Right cardiac atrium (tissue), 5 donors: ENCODE results near the gene SYT15. TPM values are rescaled to one million over a fixed set of nuclear protein-coding genes. Genes with fewer than 3 reads are reported as not detected.
"Not testable (repeated sequence)": the region's sequence is repeated elsewhere in the genome, so short reads cannot be mapped to it uniquely, and the experiment has no call there.

Source experiments
- ATAC-seq, 2 donors: fragments of 200-7000 bp; cut with Tn5 transposase; one replicate each; pipeline versions ENCODE4 v1.8.0 to v1.9.1; 2020; ENCODE audit warnings: moderate library complexity in 2 of 2, mild to moderate bottlenecking in 1 of 2
- DNase-seq, 3 donors: peaks; one replicate each; pipeline ENCODE4 v3.0.0-alpha.2; 2020
- H3K27ac ChIP-seq: one replicate; pipeline ENCODE4 v1.5.1; 2013; ENCODE audit warnings: mild to moderate bottlenecking, low read length, control low read depth, moderate library complexity
- H3K27me3 ChIP-seq: one replicate; pipeline ENCODE4 v1.6.1; 2013; ENCODE audit not compliant: control insufficient read depth, insufficient read depth
- H3K4me1 ChIP-seq: one replicate; pipeline ENCODE4 v1.6.1; 2013; ENCODE audit warnings: low read length; ENCODE audit not compliant: control insufficient read depth, insufficient read depth
- H3K4me3 ChIP-seq: one replicate; pipeline ENCODE4 v1.5.1; 2013; ENCODE audit warnings: low read length, control low read depth
- H3K9me3 ChIP-seq: one replicate; pipeline ENCODE4 v1.6.1; 2013; ENCODE audit warnings: low read length; ENCODE audit not compliant: control insufficient read depth
- intact Hi-C, 4 donors: fragments of 100-400 bp; cut with DNase I; formaldehyde crosslinking; loops; one replicate each; pipeline versions ENCODE4 v1.11.0 to v1.14.0; 2022 to 2023
- polyA plus RNA-seq: library from polyadenylated mRNA; stranded (reverse); fragments of 200-250 nt; gene quantifications from one replicate; pipeline ENCODE4 v1.2.3, GENCODE V29; 2013
- total RNA-seq, 4 donors: library from RNA; stranded (reverse); fragmentation: NEBNext Ultra II Directional; extraction: Animal tissue kit (Norgen Biotek cat#: 25700); gene quantifications; one replicate each; pipeline ENCODE4 v1.2.1, GENCODE V29; 2021
- donor health status: healthy with polysubstance abuse.
- donor health status: DM: no; HTN: yes; CAD: no.
- donor health status: DM: no; HTN: no; CAD: no.
- donor health status: DM: no; HTN: yes; CAD: no; lungs with severe emphysema.
- donor health status: DM: yes; HTN: yes; CAD: no.

Gene SYT15
- total and polyA plus RNA-seq, 5 donors, result 2.6 to 4.1 (median 3.3) TPM

GRCh38 chr10:46640005-46640404, 61.1 kb downstream of the SYT15 start:
- H3K27ac ChIP-seq, DNase-seq, H3K9me3 ChIP-seq, H3K4me3 ChIP-seq, ATAC-seq, intact Hi-C loops, H3K4me1 ChIP-seq, H3K27me3 ChIP-seq: not testable (repeated sequence)

Other genes starting within 250 kb of the SYT15 start
- 1 to 10 TPM in 2 of 4 donors, under 1 TPM in 2; 0.41 to 1.6 (median 0.90) TPM for gene ANXA8L1, start 203.4 kb upstream of the SYT15 start, total RNA-seq
- gene ANXA8L1, start 203.4 kb upstream of the SYT15 start, polyA plus RNA-seq, result 0.16 TPM
- gene NPY4R, start 113.2 kb upstream of the SYT15 start, total RNA-seq, result under 1 TPM in 2 of 4 donors, not detected in 2; 0.19 to 0.40 TPM
- gene NPY4R, start 113.2 kb upstream of the SYT15 start, polyA plus RNA-seq, result 0.09 TPM
- gene GPRIN2, start 22.5 kb upstream of the SYT15 start, total RNA-seq, result not detected
- gene GPRIN2, start 22.5 kb upstream of the SYT15 start, polyA plus RNA-seq, result not detected